HepG2 (cell line): ENCODE measurements around the gene MPZL3. TPM values are rescaled to one million over a fixed set of nuclear protein-coding genes. Genes with fewer than 3 reads are reported as not detected.

Experiments used
- CTCF ChIP-seq: sonication (generic); formaldehyde crosslinking; IDR thresholded peaks from 2 replicates; pipeline ENCODE4 v1.5.0; 2020; ENCODE audit warnings: mild to moderate bottlenecking, missing genetic modification reagents, moderate library complexity
- GABPA ChIP-seq, 2 experiments: IDR thresholded peaks; 2 replicates each; pipeline ENCODE4 v1.6.1; 2011 to 2016; ENCODE audit warnings: low read depth in 2 of 2, low read length in 1 of 2, missing biosample characterization in 1 of 2, missing genetic modification characterization in 1 of 2
- HOXA7 ChIP-seq: sonication (generic); formaldehyde crosslinking; IDR thresholded peaks from 2 replicates; pipeline ENCODE4 v1.8.1; 2022; ENCODE audit warnings: mild to moderate bottlenecking, missing genetic modification reagents, moderate library complexity
- SMARCE1 ChIP-seq: fragments of 450-650 bp; IDR thresholded peaks from 2 replicates; pipeline ENCODE4 v1.6.1; 2017; ENCODE audit warnings: borderline replicate concordance
- STAT6 ChIP-seq: sonication (generic); formaldehyde crosslinking; IDR thresholded peaks from 2 replicates; pipeline ENCODE4 v1.4.0; 2020; ENCODE audit warnings: missing genetic modification reagents, mild to moderate bottlenecking, borderline replicate concordance
- ZEB1 ChIP-seq: IDR thresholded peaks from 2 replicates; pipeline ENCODE4 v1.6.1; 2012; ENCODE audit warnings: mild to moderate bottlenecking, low read depth, inconsistent platforms; ENCODE audit not compliant: insufficient replicate concordance
- ZSCAN30 ChIP-seq: sonication (generic); formaldehyde crosslinking; IDR thresholded peaks from 2 replicates; pipeline ENCODE4 v1.5.0; 2020; ENCODE audit warnings: mild to moderate bottlenecking, missing genetic modification reagents
- polyA plus RNA-seq, 8 experiments: library from polyadenylated mRNA; depleted of rRNA in 3 of 8; stranded (reverse) in 7 of 8; unstranded in 1 of 8; fragments of >200 nt; fragmentation: Illumina TruSeq in 4 of 8; extraction: Trizol in 4 of 8; gene quantifications; 2 replicates each; pipeline versions ENCODE4 v1.2.1 to v1.2.3, GENCODE V29; 2011 to 2016; ENCODE audit warnings: low read depth in 4 of 8, missing spikeins in 1 of 8, mixed read lengths in 1 of 8; ENCODE audit not compliant: insufficient read depth in 1 of 8
- total RNA-seq, 5 experiments: library from RNA; depleted of rRNA; stranded (reverse); fragments of >200 nt; fragmentation: Illumina TruSeq; extraction: Trizol; gene quantifications; 2 replicates each; pipeline ENCODE4 v1.2.3, GENCODE V29; 2016; ENCODE audit warnings: low read depth in 1 of 5
- TF ChIP-seq, protein P1 (sequence below): IDR thresholded peaks from 2 replicates; pipeline ENCODE4 v1.6.1; 2018; ENCODE audit warnings: missing genetic modification reagents, mild to moderate bottlenecking, missing compliant biosample characterization
- TF ChIP-seq, protein P2 (sequence below): sonication (generic); formaldehyde crosslinking; IDR thresholded peaks from 2 replicates; pipeline ENCODE4 v1.8.0; 2022; ENCODE audit warnings: mild to moderate bottlenecking, missing genetic modification reagents, moderate library complexity

MPZL3 gene
- total and polyA plus RNA-seq, 2 of the 13 experiments (the other 11 are each of a cell fraction or from before 2014, with no cell fraction given): 5.3 to 9.3 TPM

- no peak for TF ChIP-seq STAT6 (CRISPR knock-in tag)
- no peak for TF ChIP-seq ZSCAN30 (CRISPR knock-in tag)
- no peak for TF ChIP-seq GABPA (IDR thresholded peaks at IDR 0.05; ENCODE audit: low read depth, low read length)
- TF ChIP-seq GABPA (CRISPR knock-in tag; IDR thresholded peaks at IDR 0.05; ENCODE audit: low read depth): no peak
- no peak for TF ChIP-seq ZEB1
- no peak for TF ChIP-seq CTCF (CRISPR knock-in tag)
- no peak for TF ChIP-seq SMARCE1
- TF ChIP-seq, protein P1, sequence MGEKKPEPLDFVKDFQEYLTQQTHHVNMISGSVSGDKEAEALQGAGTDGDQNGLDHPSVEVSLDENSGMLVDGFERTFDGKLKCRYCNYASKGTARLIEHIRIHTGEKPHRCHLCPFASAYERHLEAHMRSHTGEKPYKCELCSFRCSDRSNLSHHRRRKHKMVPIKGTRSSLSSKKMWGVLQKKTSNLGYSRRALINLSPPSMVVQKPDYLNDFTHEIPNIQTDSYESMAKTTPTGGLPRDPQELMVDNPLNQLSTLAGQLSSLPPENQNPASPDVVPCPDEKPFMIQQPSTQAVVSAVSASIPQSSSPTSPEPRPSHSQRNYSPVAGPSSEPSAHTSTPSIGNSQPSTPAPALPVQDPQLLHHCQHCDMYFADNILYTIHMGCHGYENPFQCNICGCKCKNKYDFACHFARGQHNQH: no peak
- TF ChIP-seq, protein P2, sequence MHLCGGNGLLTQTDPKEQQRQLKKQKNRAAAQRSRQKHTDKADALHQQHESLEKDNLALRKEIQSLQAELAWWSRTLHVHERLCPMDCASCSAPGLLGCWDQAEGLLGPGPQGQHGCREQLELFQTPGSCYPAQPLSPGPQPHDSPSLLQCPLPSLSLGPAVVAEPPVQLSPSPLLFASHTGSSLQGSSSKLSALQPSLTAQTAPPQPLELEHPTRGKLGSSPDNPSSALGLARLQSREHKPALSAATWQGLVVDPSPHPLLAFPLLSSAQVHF (CRISPR knock-in tag): no peak
- no peak for TF ChIP-seq HOXA7 (CRISPR knock-in tag)
Observed at GRCh38 chr11:118223570-118223969, 28.6 kb downstream of the MPZL3 start (continued).
